GM19351 (cell line): ENCODE measurements around the gene HIVEP3.

Experiments used
- ATAC-seq: cut with Tn5 transposase; IDR thresholded peaks from one replicate; pipeline ENCODE4 v1.9.1; 2021; ENCODE audit warnings: mild to moderate bottlenecking, moderate library complexity; ENCODE audit not compliant: unreplicated experiment

The HIVEP3 gene

DNA sequence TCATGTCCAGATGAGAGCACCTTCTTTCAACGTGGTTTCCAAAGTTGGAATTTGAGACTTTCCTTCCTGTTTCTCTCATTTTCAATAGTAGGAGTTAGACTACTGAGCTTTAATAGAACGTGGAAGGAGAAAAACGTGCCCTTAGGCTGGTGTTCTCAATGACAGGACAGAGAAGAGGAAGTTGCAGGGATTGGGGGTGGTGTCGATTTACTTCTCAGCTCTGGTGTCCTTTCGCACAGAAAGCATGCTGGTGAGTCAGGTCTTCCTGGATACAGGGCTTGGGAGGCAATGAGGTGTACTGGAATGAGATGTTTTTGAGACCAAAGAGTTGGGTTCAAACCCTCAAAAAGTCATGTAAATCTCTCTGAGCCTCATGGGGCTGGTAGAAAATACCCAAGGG lies 67.1 kb downstream of the HIVEP3 start:
- ATAC-seq = no peak

DNA sequence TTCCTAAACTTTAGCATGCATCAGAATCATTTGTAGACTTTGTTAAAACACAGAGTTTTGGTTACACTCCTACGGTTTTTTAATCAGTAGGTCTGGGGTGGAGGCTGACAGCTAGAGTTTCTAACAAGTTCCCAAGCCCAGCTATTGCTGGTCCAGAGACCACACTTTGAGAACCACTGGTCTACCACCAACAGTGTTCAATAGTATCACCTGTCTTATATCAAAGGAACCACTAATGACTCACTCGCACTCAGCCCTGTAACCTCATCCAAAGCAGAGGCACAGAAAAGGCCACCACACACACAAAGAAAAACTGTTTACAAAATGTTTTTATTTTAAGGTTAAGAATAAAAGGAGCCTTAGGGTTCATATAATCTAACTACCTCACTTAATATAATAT lies 68.7 kb downstream of the HIVEP3 start:
- ATAC-seq = no peak

DNA sequence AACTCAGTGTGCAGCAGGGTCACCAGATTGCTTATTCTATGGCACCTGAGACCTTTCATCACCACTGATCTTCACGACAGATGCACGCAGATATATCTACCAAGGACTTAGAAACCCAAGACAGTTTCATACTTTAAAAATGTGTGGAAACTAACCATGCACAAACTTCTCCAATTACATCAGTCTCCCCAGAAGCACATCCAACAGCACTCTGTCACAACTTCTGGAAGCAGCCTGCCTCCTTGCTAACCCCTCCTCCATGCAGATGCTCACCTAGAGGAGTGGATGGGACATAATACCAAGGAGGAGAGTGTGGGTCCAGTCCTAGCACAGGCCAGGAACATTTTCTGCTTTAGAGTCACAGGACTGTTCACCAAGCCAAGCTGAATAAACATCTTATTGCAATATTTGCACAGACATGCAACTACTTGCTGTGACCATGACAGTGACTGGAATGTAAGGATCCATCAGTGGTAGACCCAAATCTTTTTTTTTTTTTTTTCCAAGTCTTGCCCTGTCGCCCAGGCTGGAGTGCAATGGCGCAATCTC lies 69.4 kb downstream of the HIVEP3 start:
- no peak for ATAC-seq

DNA sequence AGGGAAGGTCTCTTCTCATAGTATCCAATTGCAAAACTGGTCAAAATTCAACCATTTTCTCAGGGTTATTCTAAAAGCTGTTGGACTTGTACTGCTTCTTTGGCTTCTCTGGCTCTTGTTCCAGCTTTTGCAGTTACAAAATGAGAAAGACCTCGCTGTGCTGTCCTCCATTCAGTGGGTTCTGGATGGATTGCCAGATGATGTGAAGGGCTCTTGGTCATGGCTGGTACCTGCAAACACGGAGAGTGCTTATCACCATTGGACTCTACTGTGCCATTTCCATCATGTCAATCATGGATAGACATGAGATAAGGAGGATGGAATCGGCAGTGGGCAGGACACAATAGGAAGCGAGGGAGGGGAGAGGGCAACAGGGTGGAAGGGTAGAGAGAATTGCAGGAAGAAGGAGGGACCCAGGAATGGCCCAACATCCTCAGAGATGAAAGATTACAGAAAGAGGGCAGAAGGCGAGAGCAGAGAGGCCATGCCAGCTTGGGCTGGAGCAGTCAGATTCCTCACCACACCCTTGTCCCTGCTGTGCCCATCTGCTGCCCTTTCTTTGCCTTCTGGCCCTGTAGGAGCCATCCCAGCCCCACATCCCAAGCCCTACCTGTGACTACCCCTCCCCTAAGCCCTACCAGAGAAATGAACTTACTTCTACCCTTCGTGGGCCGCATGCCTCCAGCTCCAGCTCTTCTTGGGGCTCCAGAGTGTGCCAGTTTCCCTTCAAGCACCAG lies 70.3 kb downstream of the HIVEP3 start:
- no peak for ATAC-seq

DNA sequence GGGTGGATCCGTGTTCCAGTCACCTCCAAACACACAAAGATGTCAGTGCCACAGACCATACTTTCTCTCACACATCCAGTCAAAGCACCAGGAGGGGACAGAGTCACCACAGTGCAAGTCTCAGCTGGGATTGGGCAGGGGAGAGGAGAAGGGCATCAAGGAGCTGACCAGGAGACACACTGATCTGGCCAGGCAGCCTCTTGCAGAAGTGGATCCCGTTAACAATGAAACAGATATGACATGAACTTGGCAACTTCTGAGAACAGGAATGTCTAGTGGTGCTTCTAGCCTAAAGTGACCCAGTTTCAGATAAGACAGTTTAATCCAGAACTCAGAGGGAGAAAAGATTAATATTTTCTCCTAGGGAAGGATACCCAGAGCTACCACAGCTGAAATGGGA lies 71.0 kb downstream of the HIVEP3 start:
- ATAC-seq = no peak

DNA sequence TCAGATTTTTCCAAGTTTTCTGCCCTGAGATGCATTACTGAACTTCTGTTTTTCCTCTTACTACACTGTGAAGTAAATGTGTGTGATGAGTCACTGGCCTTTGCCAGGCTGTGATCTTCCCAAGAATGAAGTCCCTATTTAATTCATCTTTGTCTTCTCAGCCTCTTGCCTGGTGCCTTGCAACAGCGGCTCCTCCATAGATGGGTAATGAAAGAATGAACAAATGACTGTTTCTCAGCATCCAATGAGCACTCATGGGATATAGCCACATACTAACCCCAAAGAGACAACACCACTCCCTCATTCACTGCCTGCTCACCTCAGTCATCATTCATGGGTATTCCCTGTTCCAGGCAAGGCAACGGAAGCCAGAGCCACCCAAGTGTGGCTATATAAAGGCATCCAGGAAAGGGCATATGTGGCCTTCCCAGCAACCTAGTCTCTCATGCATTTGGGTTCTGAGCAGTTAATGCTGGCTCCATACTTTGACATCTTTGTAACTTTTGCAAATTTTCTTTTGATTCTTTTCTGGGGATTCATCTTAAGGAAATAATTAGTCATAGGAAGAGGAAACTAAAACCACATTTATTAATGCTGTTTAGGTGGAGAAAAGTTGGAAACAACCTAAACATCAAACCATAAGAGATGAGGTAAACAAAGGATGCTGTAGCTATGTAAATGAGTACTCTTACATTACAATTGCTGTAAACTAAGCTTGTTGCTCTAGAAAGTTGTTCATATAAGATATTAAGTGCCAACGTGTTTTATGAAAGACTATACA lies 71.9 kb downstream of the HIVEP3 start:
- ATAC-seq = no peak

DNA sequence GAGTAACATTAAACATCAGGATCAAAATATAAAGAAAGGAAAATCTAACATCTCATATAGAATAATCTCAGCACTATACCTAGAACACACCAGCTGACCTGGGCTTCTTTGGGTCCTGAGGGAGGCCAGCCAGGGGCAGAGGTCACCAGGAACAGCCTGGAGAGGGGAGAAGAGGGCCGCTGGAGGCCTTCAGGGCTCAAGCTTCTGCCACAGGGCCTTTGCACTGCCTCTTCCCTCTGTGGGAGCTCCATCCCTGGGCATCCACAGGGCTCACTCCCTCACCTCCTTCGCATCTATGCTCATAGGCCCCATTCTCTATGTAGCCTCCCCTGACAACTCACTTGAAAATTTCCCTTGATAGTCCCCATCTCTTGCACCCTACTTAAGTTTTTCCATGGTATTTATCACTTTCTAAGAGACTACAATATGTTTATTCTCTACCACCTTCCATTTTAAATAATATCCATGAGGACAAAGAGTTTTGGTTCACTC lies 73.9 kb downstream of the HIVEP3 start:
- no peak for ATAC-seq

DNA sequence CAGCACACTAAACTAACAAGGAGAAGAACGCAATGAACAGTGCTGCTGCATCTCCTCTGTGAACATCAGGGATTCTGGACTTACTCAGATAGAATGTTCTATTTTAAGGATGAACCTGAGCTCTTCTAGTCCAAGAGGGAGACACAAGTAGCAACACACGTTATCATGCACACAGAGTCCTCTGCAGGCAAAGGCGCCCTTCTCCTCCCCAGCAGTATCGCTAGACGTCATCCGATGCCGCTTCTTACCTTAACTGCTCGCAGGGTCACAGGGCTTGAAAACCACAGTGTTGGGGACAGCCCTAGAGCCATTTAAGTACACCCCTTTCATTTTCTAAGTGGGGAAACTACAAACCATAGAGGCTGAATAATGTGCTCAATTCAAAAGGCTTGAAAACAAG lies 74.5 kb downstream of the HIVEP3 start:
- no peak for ATAC-seq

DNA sequence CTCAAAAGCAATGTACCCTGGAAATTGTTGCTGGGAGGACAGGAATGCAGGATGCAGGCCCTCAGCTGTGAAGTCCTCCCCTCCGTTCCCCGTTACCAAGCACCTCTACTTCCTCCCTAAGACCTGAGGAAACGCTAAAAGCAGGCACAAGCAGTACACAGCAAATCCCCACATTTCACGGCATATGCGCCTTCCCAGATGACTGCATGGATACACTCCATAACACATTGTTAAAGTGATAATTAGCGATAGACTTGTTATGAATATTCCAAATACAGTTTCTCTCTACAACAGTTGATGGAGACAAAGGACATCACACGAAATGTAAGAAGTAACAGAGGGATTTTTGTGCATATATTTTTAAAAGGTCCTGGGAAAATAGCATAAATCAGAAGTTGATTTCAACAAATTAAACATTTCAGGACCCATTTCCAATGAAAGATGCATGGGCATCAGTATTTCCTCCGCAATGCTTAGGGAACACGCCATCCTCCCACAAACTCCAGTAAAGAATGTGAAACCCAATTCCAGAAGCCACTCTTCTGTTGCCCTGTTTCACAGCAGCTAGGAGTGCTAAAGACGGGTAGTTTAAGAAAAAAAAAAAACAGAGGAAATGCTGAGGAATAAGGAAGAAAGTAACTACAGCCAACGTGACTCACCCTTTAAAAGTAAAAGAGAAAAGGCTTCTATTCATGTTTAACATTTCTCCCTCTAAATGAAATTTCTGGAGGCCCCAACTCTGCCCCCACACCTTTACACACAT lies 75.5 kb downstream of the HIVEP3 start:
- ATAC-seq = no peak

DNA sequence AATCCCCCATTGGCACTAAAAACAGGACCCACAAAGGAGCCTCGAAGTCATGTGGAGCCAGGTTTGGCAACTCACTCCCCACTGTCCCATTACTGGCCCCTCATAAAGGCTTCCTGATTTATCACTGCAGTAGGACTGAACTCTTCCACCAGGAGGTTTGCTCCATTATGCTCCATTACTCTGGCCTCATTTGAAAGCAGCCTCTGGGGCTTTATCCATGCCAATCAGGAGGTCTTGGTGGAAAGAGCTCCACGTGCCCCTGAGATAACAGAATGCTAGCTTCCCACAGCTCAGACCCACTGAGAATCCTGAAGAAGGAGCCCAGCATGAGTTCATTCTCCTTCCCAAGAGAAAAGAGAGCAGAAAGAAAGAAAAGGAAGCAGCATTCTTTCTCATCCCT lies 76.4 kb downstream of the HIVEP3 start:
- no peak for ATAC-seq

DNA sequence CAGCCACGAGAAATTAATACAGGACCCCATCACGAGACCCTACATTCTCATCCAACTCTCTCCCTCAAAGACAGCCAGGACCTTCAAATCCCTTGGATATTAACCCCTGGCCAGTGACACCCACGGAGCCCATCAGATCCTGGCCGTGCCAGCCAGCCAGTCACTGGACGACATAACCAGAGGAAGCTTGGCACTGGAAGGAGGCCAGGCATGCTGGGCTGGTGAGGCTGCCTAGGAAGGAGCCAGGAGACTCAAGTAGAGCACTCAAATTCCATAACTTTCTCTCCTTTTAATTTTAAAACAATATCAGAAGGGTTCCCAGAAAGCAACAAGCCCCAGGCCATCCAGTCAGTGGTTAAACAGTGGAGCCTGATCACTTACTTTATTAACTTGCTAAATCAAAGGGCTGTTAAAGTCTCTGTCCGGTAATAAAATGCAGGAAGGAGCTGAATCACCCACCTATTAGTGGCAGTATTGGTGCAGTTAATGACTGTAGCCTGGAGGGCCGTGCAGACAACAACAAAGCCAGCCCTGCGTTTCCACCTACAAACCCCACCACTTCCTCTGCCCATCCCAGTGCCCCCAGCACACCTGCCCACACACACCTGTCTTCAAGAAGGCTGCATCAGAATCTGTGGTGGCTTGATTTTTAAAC lies 78.0 kb downstream of the HIVEP3 start:
- no peak for ATAC-seq

DNA sequence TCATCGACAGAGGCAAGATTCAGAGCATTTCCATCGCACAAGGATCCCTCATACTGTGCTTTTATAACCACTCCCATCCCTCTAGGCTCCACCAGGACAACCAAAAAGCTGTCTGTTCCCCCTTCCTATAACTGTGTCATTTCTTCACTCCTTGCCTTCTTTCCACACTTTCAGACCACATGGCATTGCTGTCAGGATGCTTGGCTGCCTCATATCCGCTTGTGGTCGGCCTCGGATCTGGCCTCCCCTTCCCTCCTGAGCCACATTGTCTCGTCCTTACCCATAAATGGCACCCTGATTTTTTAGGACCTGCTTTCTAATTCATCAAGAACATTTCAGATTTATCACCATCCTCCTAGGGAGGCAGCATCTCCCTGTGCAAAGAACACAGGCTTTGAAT lies 80.5 kb downstream of the HIVEP3 start:
- ATAC-seq = no peak

DNA sequence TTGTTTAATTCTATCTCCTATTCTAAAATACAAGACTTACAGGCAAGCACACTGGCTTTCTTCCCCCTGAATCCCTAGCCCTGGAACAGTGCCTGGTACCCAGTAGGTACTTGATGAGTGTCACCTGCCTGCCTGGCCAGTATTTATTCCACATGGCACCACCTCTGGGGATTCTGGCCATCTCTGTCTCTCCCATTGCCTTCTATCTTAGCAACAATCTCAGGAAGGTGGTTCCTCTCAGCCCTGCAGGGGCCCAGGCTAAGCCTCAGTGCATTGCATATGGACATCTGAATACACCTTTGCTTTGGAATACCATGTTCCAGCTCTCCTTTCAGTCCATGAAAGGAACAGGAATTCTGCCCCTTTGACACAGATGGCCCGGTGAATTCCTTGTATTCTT lies 81.0 kb downstream of the HIVEP3 start:
- no peak for ATAC-seq

DNA sequence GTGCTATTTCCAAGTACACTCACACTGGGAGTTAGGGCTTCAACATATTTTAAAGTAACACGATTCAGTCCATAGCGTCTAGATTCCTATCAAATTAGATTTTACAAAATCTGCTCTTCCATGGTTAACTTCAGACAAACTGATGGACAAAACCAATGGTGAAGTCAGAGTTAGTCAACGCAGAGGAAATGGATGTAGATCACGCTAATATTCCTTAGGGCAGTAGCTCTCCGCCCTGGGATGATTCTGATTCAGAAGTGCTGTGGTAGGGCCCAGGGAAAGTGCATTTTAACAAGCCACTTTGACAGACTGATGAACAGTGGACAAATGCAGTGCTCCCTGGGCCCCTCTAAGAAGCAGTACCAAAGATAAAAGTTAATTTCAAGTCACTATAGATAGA lies 83.2 kb downstream of the HIVEP3 start:
- ATAC-seq = no peak

DNA sequence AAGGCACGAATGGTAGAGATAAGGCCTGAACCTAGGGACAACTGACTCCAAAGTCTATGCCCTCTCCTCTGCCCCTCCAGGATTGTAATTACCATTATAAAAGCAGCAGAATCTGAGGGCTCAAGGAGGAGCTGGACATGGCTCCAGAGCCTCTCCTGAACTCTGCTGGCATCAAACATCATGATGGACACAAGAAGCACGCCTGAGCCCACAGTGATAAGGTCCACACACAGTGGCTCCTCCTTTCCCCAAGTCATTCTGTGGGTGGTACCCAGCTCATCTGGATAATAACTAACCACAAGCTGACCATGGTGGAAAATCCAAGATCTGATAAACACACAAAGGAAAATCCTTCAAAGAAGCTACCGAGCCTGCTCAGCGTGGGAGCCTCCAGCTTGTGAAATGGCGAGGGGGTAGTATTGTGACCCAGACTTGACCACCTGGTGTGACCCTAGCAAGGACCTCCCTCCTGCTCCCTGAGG lies 85.2 kb downstream of the HIVEP3 start:
- no peak for ATAC-seq

DNA sequence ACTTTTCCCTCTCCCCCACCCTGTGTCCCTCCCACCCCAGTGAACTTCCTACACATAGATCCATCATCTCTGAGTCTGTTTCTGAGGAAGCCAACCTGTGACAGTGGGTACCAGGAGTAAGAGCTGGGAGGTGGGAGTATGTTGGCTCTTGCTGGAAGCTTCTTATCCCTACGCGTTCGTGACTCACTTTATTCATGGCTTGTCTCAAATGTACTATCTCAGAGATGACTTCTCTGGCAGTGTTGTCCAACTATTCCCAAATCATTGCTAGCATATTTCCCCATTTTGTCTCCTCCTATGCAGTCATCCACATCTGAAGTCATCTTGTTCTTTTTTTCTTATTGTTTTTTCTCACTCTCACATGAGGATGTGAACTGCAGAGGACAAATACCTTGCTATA lies 88.0 kb downstream of the HIVEP3 start:
- no peak for ATAC-seq

DNA sequence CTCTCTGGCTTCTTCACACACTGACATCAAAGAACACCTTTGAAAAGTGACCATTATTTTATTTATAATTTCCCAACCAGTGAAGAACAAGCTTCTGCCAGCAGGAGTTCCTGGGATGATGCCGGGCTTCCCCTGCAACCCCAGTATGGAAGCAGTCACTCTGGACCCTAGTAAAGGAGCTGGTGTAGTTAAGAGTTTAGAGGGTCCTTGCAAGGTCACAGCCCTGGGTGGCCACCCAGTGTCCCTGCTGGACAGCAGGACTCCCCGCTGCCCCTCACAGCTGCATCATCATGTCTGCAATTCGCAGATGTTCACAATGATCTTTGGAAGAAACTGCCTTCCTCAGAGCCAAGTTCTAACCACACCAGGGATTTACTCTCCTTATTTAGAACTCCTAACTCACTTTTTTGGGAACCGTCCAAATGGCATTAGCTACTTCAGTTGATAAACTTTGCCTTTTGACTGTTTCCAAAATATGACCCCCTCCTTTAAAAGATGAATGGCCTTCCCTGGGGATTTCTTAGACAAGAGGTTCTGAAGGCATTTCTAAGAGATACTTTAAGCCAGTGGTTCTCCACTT lies 90.6 kb downstream of the HIVEP3 start:
- no peak for ATAC-seq

DNA sequence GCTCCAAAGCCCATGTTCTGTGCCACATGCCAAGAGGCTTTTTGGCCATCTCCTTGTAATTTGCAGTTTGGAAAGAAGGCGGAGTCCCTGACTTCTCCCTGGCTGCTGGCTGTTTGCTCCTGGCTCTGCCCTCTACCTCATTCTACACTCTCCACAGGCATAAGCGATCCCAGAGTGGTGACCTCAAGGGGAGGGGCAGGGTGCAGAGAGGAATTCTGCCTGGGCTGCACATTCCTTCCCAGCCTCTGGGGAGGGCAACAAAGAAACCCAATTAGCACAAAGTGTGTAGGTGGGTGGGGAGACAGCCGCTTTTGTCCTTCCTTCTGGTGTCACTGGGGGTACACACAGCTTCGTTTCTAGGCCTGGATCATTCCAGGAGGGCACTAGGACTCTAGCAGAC lies 95.3 kb downstream of the HIVEP3 start:
- no peak for ATAC-seq

DNA sequence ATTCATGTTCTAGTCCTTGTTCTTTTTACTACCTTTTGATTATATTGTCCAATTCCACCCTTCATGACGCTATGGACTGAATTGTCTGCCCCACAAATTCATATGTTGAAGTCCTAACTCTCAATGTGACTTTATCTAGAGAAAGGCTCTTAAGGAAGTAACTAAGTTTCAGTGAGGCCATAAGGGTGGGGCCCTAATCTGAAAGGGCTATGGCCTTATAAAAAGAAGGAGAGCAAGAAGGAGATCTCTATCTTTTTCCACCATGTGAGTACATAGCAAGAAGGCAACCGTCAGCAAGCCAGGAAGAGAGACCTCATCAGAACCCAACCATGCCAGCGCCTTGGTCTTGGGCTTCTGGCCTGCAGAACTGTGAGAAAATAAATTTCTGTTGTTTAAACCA lies 95.9 kb downstream of the HIVEP3 start:
- ATAC-seq = no peak

DNA sequence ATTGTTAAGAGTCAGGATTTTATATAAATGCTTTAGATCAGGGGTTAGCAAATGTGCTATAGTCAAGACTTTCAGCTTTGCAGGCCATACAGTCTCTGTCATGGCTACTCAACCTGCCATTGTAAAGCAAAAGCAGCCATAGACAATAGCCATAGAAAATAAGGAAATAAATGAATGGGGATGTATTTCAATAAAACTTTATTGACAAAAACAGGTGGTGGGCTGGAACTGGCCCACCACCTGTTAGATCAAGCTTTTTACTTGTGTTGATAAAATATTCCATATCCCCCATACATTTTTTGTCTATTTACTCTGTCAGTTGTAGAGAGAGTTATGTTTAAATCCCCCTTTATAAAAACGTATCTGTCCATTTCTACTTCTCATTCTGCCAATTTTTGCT lies 98.9 kb downstream of the HIVEP3 start:
- no peak for ATAC-seq
